ENCODE results near the gene CMYA5.

CMYA5 gene

GRCh38 chr5:79697222-79698170 is 7.9 kb downstream of the CMYA5 start:
- Histone ChIP-seq H2AFZ (ENCODE audit: low read length) (no peak overlapping the region), H3K9ac (ENCODE audit: low read length) (no peak overlapping the region), H3K27me3 (replicated peaks; ENCODE audit: insufficient read depth, low read length) (no peaks in the 10 kb centered on the region), H3K4me2 (ENCODE audit: low read depth, low read length) (no peak overlapping the region), H3K9me3 (replicated peaks; ENCODE audit: insufficient read depth, low read length) (no peaks in the 10 kb centered on the region), H3K27ac (ENCODE audit: low read length) (no peak overlapping the region), H3K4me3 (ENCODE audit: low read length) (no peak overlapping the region), H3K36me3 (replicated peaks; ENCODE audit: insufficient read depth, low read length) (no peaks in the 10 kb centered on the region), H3K9me2 (replicated peaks; ENCODE audit: insufficient read depth, low read length) (no peaks in the 10 kb centered on the region), H3K79me2 (ENCODE audit: low read length) (no peaks in the 10 kb centered on the region), H3F3A (ENCODE audit: insufficient read depth, low read length) (peaks cover 16% of the 10 kb centered on the region), H4K20me1 (ENCODE audit: insufficient read depth, low read length) (no peaks in the 10 kb centered on the region), H3K4me1 (ENCODE audit: low read length) (peaks cover 35% of the 10 kb centered on the region)
- no peak for TF ChIP-seq EZH2 (optimal IDR thresholded peaks at IDR 0.05; ENCODE audit: low read depth, low read length)
- TF ChIP-seq CTCF (IDR thresholded peaks at IDR 0.05; ENCODE audit: low read length): no peak
- TF ChIP-seq EZH2phosphoT487 (IDR thresholded peaks at IDR 0.05; ENCODE audit: low read length): no peak
- no peak for DNase-seq

- H3K79me2 ChIP-seq (ENCODE audit: low read length): no peaks in the 10 kb centered on the region
- peak overlapping the region; percentile 52 for H2AFZ ChIP-seq (ENCODE audit: low read length)
- H3K27me3 ChIP-seq (replicated peaks; ENCODE audit: insufficient read depth, low read length): no peaks in the 10 kb centered on the region
- TF ChIP-seq EZH2phosphoT487 (IDR thresholded peaks at IDR 0.05; ENCODE audit: low read length) (no peak), CTCF (IDR thresholded peaks at IDR 0.05; ENCODE audit: low read length) (no peak), EZH2 (optimal IDR thresholded peaks at IDR 0.05; ENCODE audit: low read depth, low read length) (no peak)
- H3K4me2 ChIP-seq (ENCODE audit: low read depth, low read length): peak overlapping the region; percentile 61; the same call in 1 of the 2 replicates
- no peak overlapping the region for H3K9ac ChIP-seq (ENCODE audit: low read length)
- peaks cover 4% of the 10 kb centered on the region; the same call in 1 of the 2 replicates for H3F3A ChIP-seq (ENCODE audit: insufficient read depth, low read length)
- H4K20me1 ChIP-seq (ENCODE audit: insufficient read depth, low read length): no peaks in the 10 kb centered on the region
- peaks cover 17% of the 10 kb centered on the region for H3K4me1 ChIP-seq (ENCODE audit: low read length)
- peak overlapping the region; percentile 53; the same call in 1 of the 2 replicates for H3K27ac ChIP-seq (ENCODE audit: low read length)
- DNase-seq: peak; percentile 86
- H3K36me3 ChIP-seq (replicated peaks; ENCODE audit: insufficient read depth, low read length): no peaks in the 10 kb centered on the region
- no peaks in the 10 kb centered on the region for H3K9me2 ChIP-seq (replicated peaks; ENCODE audit: insufficient read depth, low read length)
- H3K9me3 ChIP-seq (replicated peaks; ENCODE audit: insufficient read depth, low read length): no peaks in the 10 kb centered on the region
- H3K4me3 ChIP-seq (ENCODE audit: low read length): peak overlapping the region; percentile 18; the same call in 1 of the 2 replicates
Measured at GRCh38 chr5:79699763-79700400, 10.2 kb downstream of the CMYA5 start.

- H3K4me2 ChIP-seq (ENCODE audit: low read depth, low read length): no peak overlapping the region
- peaks cover 12% of the 10 kb centered on the region for H3K4me1 ChIP-seq (ENCODE audit: low read length)
- H3F3A ChIP-seq (ENCODE audit: insufficient read depth, low read length): peaks cover 4% of the 10 kb centered on the region; the same call in 1 of the 2 replicates
- H2AFZ ChIP-seq (ENCODE audit: low read length): no peak overlapping the region
- no peak overlapping the region for H3K4me3 ChIP-seq (ENCODE audit: low read length)
- no peaks in the 10 kb centered on the region for H4K20me1 ChIP-seq (ENCODE audit: insufficient read depth, low read length)
- no peak for TF ChIP-seq EZH2 (optimal IDR thresholded peaks at IDR 0.05; ENCODE audit: low read depth, low read length)
- TF ChIP-seq CTCF (IDR thresholded peaks at IDR 0.05; ENCODE audit: low read length): peak; percentile 70
- TF ChIP-seq EZH2phosphoT487 (IDR thresholded peaks at IDR 0.05; ENCODE audit: low read length): no peak
- H3K9ac ChIP-seq (ENCODE audit: low read length): no peak overlapping the region
- no peaks in the 10 kb centered on the region for H3K9me2 ChIP-seq (replicated peaks; ENCODE audit: insufficient read depth, low read length)
- peak; percentile 20 for DNase-seq
- H3K27ac ChIP-seq (ENCODE audit: low read length): no peak overlapping the region
- no peaks in the 10 kb centered on the region for H3K79me2 ChIP-seq (ENCODE audit: low read length)
- no peaks in the 10 kb centered on the region for H3K9me3 ChIP-seq (replicated peaks; ENCODE audit: insufficient read depth, low read length)
- H3K27me3 ChIP-seq (replicated peaks; ENCODE audit: insufficient read depth, low read length): no peaks in the 10 kb centered on the region
- no peaks in the 10 kb centered on the region for H3K36me3 ChIP-seq (replicated peaks; ENCODE audit: insufficient read depth, low read length)
Measured at GRCh38 chr5:79702606-79703380, 13.2 kb downstream of the CMYA5 start.

All from MM.1S (cell line).